IMR-90 (cell line): ENCODE results near the gene ABTB1. TPM values are rescaled to one million over a fixed set of nuclear protein-coding genes. Genes with fewer than 3 reads are reported as not detected.

ENCODE experiments used
- ATAC-seq: fragments of 200-7000 bp; cut with Tn5 transposase; 2 replicates; pipeline ENCODE4 v1.9.1; 2020; ENCODE audit warnings: low read depth, mild to moderate bottlenecking, moderate library complexity
- BruUV-seq: library from RNA; stranded (reverse); fragments of 400-500 nt; replicated peaks from 2 replicates; lab custom pipeline; 2021; lab: Mats Ljungman, UMichigan
- CTCF ChIA-PET: fragments of 300-600 bp; formaldehyde crosslinking; extraction: SDS; loops from one replicate; lab custom pipeline; 2021; ENCODE audit warnings: antibody characterized with exemption; lab: Yijun Ruan, JAX
- POLR2A ChIA-PET: fragments of 300-600 bp; sonication (Branson Sonifier 250); formaldehyde crosslinking; loops from one replicate; lab custom pipeline; 2022; ENCODE audit warnings: antibody characterized with exemption; ENCODE audit not compliant: unreplicated experiment; lab: Charles Lee
- DNase-seq: peaks from one replicate; pipeline ENCODE4 v3.0.0; 2013
- H2AFZ ChIP-seq: replicated peaks from 2 replicates; pipeline ENCODE3; 2013; ENCODE audit warnings: low read length, mild to moderate bottlenecking; ENCODE audit not compliant: poor library complexity
- H2AK5ac ChIP-seq: 2 replicates; pipeline ENCODE4 v1.6.1; 2013; ENCODE audit warnings: low read depth, low read length, inconsistent platforms
- H2AK9ac ChIP-seq: replicated peaks from 2 replicates; pipeline ENCODE3; 2013; ENCODE audit warnings: mild to moderate bottlenecking, low read depth, low read length, moderate library complexity; ENCODE audit not compliant: poor library complexity
- H2BK120ac ChIP-seq: 2 replicates; pipeline ENCODE4 v1.6.1; 2013; ENCODE audit warnings: low read depth, low read length, inconsistent platforms
- H2BK15ac ChIP-seq: 3 replicates; pipeline ENCODE4 v1.6.1; 2013; ENCODE audit warnings: low read depth, low read length, inconsistent platforms
- H2BK20ac ChIP-seq: 2 replicates; pipeline ENCODE4 v1.6.1; 2013; ENCODE audit warnings: low read depth, mild to moderate bottlenecking, inconsistent platforms, low read length, moderate library complexity
- H2BK5ac ChIP-seq: 2 replicates; pipeline ENCODE4 v1.6.1; 2013; ENCODE audit warnings: mild to moderate bottlenecking, low read depth, low read length, inconsistent platforms; ENCODE audit not compliant: poor library complexity, severe bottlenecking
- H3K14ac ChIP-seq: replicated peaks from 2 replicates; pipeline ENCODE4 v1.6.1; 2013; ENCODE audit warnings: low read depth, low read length, inconsistent platforms
- H3K18ac ChIP-seq: 2 replicates; pipeline ENCODE4 v1.6.1; 2013; ENCODE audit warnings: low read depth, low read length, control low read depth
- H3K23ac ChIP-seq: 2 replicates; pipeline ENCODE4 v1.6.1; 2013; ENCODE audit warnings: low read depth, low read length, inconsistent platforms
- H3K27ac ChIP-seq: 2 replicates; pipeline ENCODE4 v1.5.1; 2013; ENCODE audit warnings: mild to moderate bottlenecking, control low read depth, low read length; ENCODE audit not compliant: insufficient read depth
- H3K27me3 ChIP-seq: 2 replicates; pipeline ENCODE4 v1.6.1; 2013; ENCODE audit warnings: low read length; ENCODE audit not compliant: control insufficient read depth, insufficient read depth
- H3K36me3 ChIP-seq: 2 replicates; pipeline ENCODE4 v1.6.1; 2013; ENCODE audit warnings: low read length, mixed read lengths; ENCODE audit not compliant: control insufficient read depth, insufficient read depth
- H3K4ac ChIP-seq: 2 replicates; pipeline ENCODE4 v1.6.1; 2013; ENCODE audit warnings: low read depth, low read length, inconsistent platforms
- H3K4me1 ChIP-seq: 2 replicates; pipeline ENCODE4 v1.6.1; 2013; ENCODE audit warnings: low read length, mixed read lengths; ENCODE audit not compliant: control insufficient read depth, insufficient read depth
- H3K4me2 ChIP-seq: 2 replicates; pipeline ENCODE4 v1.6.1; 2013; ENCODE audit warnings: low read depth, mild to moderate bottlenecking, control low read depth, low read length, moderate library complexity
- H3K4me3 ChIP-seq: 2 replicates; pipeline ENCODE4 v1.5.1; 2013; ENCODE audit warnings: low read depth, mild to moderate bottlenecking, control low read depth, low read length, moderate library complexity; ENCODE audit not compliant: insufficient read depth
- H3K56ac ChIP-seq: 2 replicates; pipeline ENCODE4 v1.6.1; 2013; ENCODE audit warnings: low read length, inconsistent platforms; ENCODE audit not compliant: insufficient read depth; ENCODE audit errors: extremely low read depth
- H3K79me1 ChIP-seq, 2 experiments: 2 replicates each; pipeline ENCODE4 v1.6.1; 2013; ENCODE audit warnings: low read length in 2 of 2, inconsistent platforms in 1 of 2, low read depth in 1 of 2
- H3K9ac ChIP-seq: 2 replicates; pipeline ENCODE4 v1.6.1; 2013; ENCODE audit warnings: low read depth, low read length, control low read depth
- H3K9me1 ChIP-seq: 2 replicates; pipeline ENCODE4 v1.6.1; 2013; ENCODE audit warnings: low read length, inconsistent platforms; ENCODE audit not compliant: insufficient read depth
- H3K9me3 ChIP-seq: 2 replicates; pipeline ENCODE4 v1.6.1; 2013; ENCODE audit warnings: low read length; ENCODE audit not compliant: control insufficient read depth, insufficient read depth
- H4K20me1 ChIP-seq: 2 replicates; pipeline ENCODE4 v1.6.1; 2013; ENCODE audit warnings: low read length, inconsistent platforms; ENCODE audit not compliant: insufficient read depth
- H4K5ac ChIP-seq: 2 replicates; pipeline ENCODE4 v1.6.1; 2013; ENCODE audit warnings: mild to moderate bottlenecking, low read depth, low read length, control low read depth
- H4K8ac ChIP-seq, 2 experiments: 2 replicates each; pipeline ENCODE4 v1.6.1; 2013; ENCODE audit warnings: low read depth in 2 of 2, low read length in 2 of 2, control low read depth in 1 of 2, inconsistent platforms in 1 of 2
- H4K91ac ChIP-seq: 2 replicates; pipeline ENCODE4 v1.6.1; 2013; ENCODE audit warnings: low read depth, low read length, inconsistent platforms; ENCODE audit not compliant: insufficient read depth
- BHLHE40 ChIP-seq: fragments of 150-350 bp; IDR thresholded peaks from 2 replicates; pipeline ENCODE4 v1.6.1; 2016; ENCODE audit warnings: mild to moderate bottlenecking, low read depth, low read length
- CHD1 ChIP-seq: IDR thresholded peaks from 2 replicates; pipeline ENCODE4 v1.6.1; 2012; ENCODE audit warnings: low read depth, low read length, improper control_type of control experiment
- CTCF ChIP-seq: conservative IDR thresholded peaks from 2 replicates; pipeline ENCODE4 v1.5.1; 2012; ENCODE audit warnings: mild to moderate bottlenecking, low read depth, low read length, improper control_type of control experiment
- ELK1 ChIP-seq: fragments of 150-350 bp; IDR thresholded peaks from 2 replicates; pipeline ENCODE4 v1.6.1; 2016; ENCODE audit warnings: low read depth, mild to moderate bottlenecking, low read length, moderate library complexity, borderline replicate concordance
- FOS ChIP-seq: fragments of 150-350 bp; IDR thresholded peaks from 2 replicates; pipeline ENCODE4 v1.6.1; 2016; ENCODE audit warnings: low read depth, low read length
- MAFK ChIP-seq: IDR thresholded peaks from 2 replicates; pipeline ENCODE4 v1.6.1; 2012; ENCODE audit warnings: low read depth, low read length, improper control_type of control experiment
- MAZ ChIP-seq: IDR thresholded peaks from 2 replicates; pipeline ENCODE4 v1.6.1; 2012; ENCODE audit warnings: low read depth, mild to moderate bottlenecking, low read length, improper control_type of control experiment, moderate library complexity, borderline replicate concordance
- MXI1 ChIP-seq: IDR thresholded peaks from 2 replicates; pipeline ENCODE4 v1.6.1; 2012; ENCODE audit warnings: low read depth, mild to moderate bottlenecking, low read length, moderate library complexity, borderline replicate concordance
- NFE2L2 ChIP-seq: fragments of 150-350 bp; IDR thresholded peaks from 2 replicates; pipeline ENCODE4 v1.6.1; 2016; ENCODE audit warnings: low read depth, mild to moderate bottlenecking, low read length
- POLR2A ChIP-seq: IDR thresholded peaks from 2 replicates; pipeline ENCODE4 v1.6.1; 2012; ENCODE audit warnings: mild to moderate bottlenecking, low read depth, low read length
- RAD21 ChIP-seq: IDR thresholded peaks from 2 replicates; pipeline ENCODE4 v1.6.1; 2012; ENCODE audit warnings: low read length, improper control_type of control experiment
- RCOR1 ChIP-seq: IDR thresholded peaks from 2 replicates; pipeline ENCODE4 v1.6.1; 2012; ENCODE audit warnings: mild to moderate bottlenecking, low read length, improper control_type of control experiment; ENCODE audit not compliant: insufficient replicate concordance
- RFX5 ChIP-seq: IDR thresholded peaks from 2 replicates; pipeline ENCODE4 v1.8.0; 2012; ENCODE audit warnings: low read depth, mild to moderate bottlenecking, low read length, moderate library complexity
- SMC3 ChIP-seq: fragments of 150-350 bp; IDR thresholded peaks from 2 replicates; pipeline ENCODE4 v1.6.1; 2016; ENCODE audit warnings: low read depth, mild to moderate bottlenecking, antibody characterized with exemption, low read length, moderate library complexity
- USF2 ChIP-seq: fragments of 150-350 bp; IDR thresholded peaks from 2 replicates; pipeline ENCODE4 v1.6.1; 2017; ENCODE audit warnings: mild to moderate bottlenecking, antibody characterized with exemption, low read length, low read depth
- WGBS, 2 experiments: methylation state at CpG; one replicate each; pipeline versions ENCODE4 v1.1.5 to v1.1.7; 2013; ENCODE audit warnings: missing lambda C conversion rate in 2 of 2; ENCODE audit not compliant: insufficient read length in 1 of 2; ENCODE audit errors: extremely low coverage in 2 of 2; 5-methylcytosine and 5-hydroxymethylcytosine counted together
- dilution Hi-C: fragments of 300-500 bp; cut with HindIII; formaldehyde crosslinking; loops from one replicate; pipeline ENCODE4 v1.14.3; 2018; ENCODE audit warnings: low sequenced_read_pairs; ENCODE audit not compliant: unreplicated experiment
- in situ Hi-C: fragments of 300-500 bp; cut with MboI; formaldehyde crosslinking; loops from 3 replicates; pipeline ENCODE4 v1.14.3; 2019; ENCODE audit warnings: low sequenced_read_pairs, inconsistent platforms, mixed read lengths
- intact Hi-C: fragments of 100-400 bp; cut with micrococcal nuclease; formaldehyde crosslinking; loops from 2 replicates; pipeline ENCODE4 v1.10.0; 2022
- polyA plus RNA-seq, 3 experiments: library from polyadenylated mRNA; depleted of rRNA; stranded (reverse); fragments of >200 nt; gene quantifications; 2 replicates each; pipeline ENCODE4 v1.2.3, GENCODE V29; 2012; ENCODE audit warnings: low replicate concordance in 1 of 3
- total RNA-seq: library from RNA; depleted of rRNA; stranded (reverse); fragments of >200 nt; gene quantifications from 2 replicates; pipeline ENCODE4 v1.2.3, GENCODE V29; 2012

ABTB1 gene
- total and polyA plus RNA-seq, 2 of the 4 experiments (the other 2 are of a cell fraction): 3.2 to 23.0 TPM

GRCh38 chr3:127710155-127710941 lies 37.6 kb downstream of the ABTB1 start:
- intact Hi-C loops (no loop called here), in situ Hi-C loops (no loop called here), dilution Hi-C loops (no loop called here)
- ChIA-PET POLR2A (no interaction called here), CTCF (no interaction called here)
- Histone ChIP-seq H3K4me2 (no peak overlapping the region), H3K9ac (no peak overlapping the region), H2AK5ac (no peak overlapping the region; the same call in 1 of the 2 replicates), H2BK15ac (no peak overlapping the region), H2AFZ (no peak overlapping the region), H4K91ac (no peak overlapping the region), H3K36me3 (peaks cover 12% of the 10 kb centered on the region), H3K9me1 (peaks cover 12% of the 10 kb centered on the region), H3K4me3 (no peak overlapping the region), H4K8ac (no peak overlapping the region), H3K18ac (no peak overlapping the region), H2BK120ac (no peak overlapping the region), H3K56ac (no peak overlapping the region), H4K5ac (no peak overlapping the region), H3K9me3 (no peaks in the 10 kb centered on the region), H2BK20ac (no peak overlapping the region), H3K79me1 (peaks cover 10 to 46% of the 10 kb centered on the region in 2 experiments), H3K4me1 (peaks cover 5% of the 10 kb centered on the region; the same call in 1 of the 2 replicates), H3K27ac (no peak overlapping the region), H4K20me1 (no peaks in the 10 kb centered on the region), H3K27me3 (no peaks in the 10 kb centered on the region), H3K14ac (no peak overlapping the region), H2BK5ac (no peak overlapping the region), H3K4ac (no peak overlapping the region), H2AK9ac (peak overlapping the region; percentile 47), H3K23ac (peak overlapping the region; percentile 59; the same call in 1 of the 2 replicates)
- no TSS peak for BruUV-seq
- WGBS, 2 experiments: 93% methylated on average over 10 of the region's 18 CpGs; no CpG with 5 or more reads in 1 of the 2 experiments
- DNase-seq (no peak), ATAC-seq (no peak)
- TF ChIP-seq MAZ (no peak), USF2 (no peak), RFX5 (no peak), FOS (no peak), MAFK (no peak), RAD21 (no peak), NFE2L2 (no peak), CTCF (no peak), SMC3 (no peak), BHLHE40 (no peak), MXI1 (no peak), RCOR1 (no peak), ELK1 (no peak), CHD1 (no peak), POLR2A (no peak)
